ENCODE results near the gene NLRP9. TPM values are rescaled to one million over a fixed set of nuclear protein-coding genes. Genes with fewer than 3 reads are reported as not detected.

Gene NLRP9
- total and polyA plus RNA-seq, 2 of the 13 experiments (the other 11 are each of a cell fraction or from before 2014, with no cell fraction given): not detected

DNA sequence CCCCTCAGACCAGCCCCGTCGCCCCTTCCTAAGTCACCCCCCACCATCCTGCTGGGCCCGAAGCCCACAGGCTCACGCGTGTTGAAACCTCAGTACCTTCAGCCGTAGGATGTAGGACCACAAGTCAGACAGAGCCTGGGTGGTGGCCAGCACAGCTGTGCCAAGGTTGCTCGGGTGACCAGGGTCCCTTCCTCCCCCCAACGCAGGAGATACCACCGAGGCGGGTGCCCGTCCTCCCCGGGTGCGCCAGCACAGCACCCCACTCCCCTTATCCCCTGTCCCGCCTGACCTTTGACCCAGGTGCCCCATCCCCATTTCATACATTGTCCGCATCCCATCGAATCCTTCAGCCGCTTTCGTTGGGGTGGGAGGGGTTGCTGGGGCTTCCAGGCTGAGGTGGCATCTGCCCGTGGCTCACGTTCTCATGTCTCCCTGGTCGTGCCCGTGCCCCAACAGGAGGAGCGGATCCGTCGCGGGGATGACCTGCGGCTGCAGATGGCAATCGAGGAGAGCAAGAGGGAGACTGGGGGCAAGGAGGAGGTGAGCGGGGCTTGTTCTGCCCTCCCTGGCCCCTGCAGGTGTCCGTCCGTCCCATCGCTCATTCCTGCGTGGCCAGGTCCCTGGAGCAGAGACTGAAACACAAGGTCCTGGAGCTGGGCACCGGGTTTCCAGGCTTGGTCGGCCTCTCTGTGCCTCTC is 48.6 kb downstream of the NLRP9 start (continued):
- no peak for TF ChIP-seq FOXC1 (CRISPR knock-in tag; IDR thresholded peaks at IDR 0.05; ENCODE audit: borderline replicate concordance)

GRCh38 chr19:55688422-55689218 is 49.6 kb downstream of the NLRP9 start:
- POLR2A ChIA-PET: no interaction called here
- 93% methylated on average over 23 of the region's 27 CpGs for WGBS (ENCODE audit: low lambda C conversion rate)

More at GRCh38 chr19:55688422-55689218, 49.6 kb downstream of the NLRP9 start:
- H3K9me3 ChIP-seq (ENCODE audit: low read length): no peaks in the 10 kb centered on the region
- H3K9ac ChIP-seq (ENCODE audit: insufficient read depth, low read depth, low read length): no peak overlapping the region
- H4K20me1 ChIP-seq (ENCODE audit: insufficient read depth, low read length): no peaks in the 10 kb centered on the region
- no peak overlapping the region for H3K27ac ChIP-seq (ENCODE audit: extremely low read length, insufficient read depth, low read length)
- CTCF ChIA-PET (ENCODE audit: low intra/inter-chr PET ratio, low total read pairs): no interaction called here
- intact Hi-C loops (cut with micrococcal nuclease; ENCODE audit: unreplicated experiment) (no loop called here), in situ Hi-C loops (cut with HindIII; ENCODE audit: extremely low pct_ligation_motif_present, low pct_unique_long_range_greater_than_20kb) (no loop called here)
- no peak overlapping the region for H3K4me2 ChIP-seq (ENCODE audit: low read depth, low read length)
- no peaks in the 10 kb centered on the region for H3K27me3 ChIP-seq (ENCODE audit: control insufficient read depth in 1 of 2, insufficient read depth in 2 of 2, low read length in 2 of 2)
- ATAC-seq (no peak), DNase-seq (ENCODE audit: low spot score) (no peak), FAIRE-seq (no peak)
- peaks cover 38% of the 10 kb centered on the region for H3K4me1 ChIP-seq (ENCODE audit: insufficient read depth, low read length)
- H3K79me2 ChIP-seq (ENCODE audit: insufficient read depth, low read length): peaks cover 25% of the 10 kb centered on the region
- no peak overlapping the region for H3K4me3 ChIP-seq (replicated peaks in 1 of 3; ENCODE audit: insufficient read depth in 1 of 3, low read depth in 2 of 3, low read length in 3 of 3)
- BruUV-seq (replicated peaks): no TSS peak
- H3K36me3 ChIP-seq (replicated peaks in 1 of 2; ENCODE audit: control insufficient read depth in 1 of 2, insufficient read depth in 2 of 2, low read length in 2 of 2): peaks cover 24 to 65% of the 10 kb centered on the region in 2 experiments
- no peak for TF ChIP-seq BRCA1 (CRISPR knock-in tag; IDR thresholded peaks at IDR 0.05)
- no peak for TF ChIP-seq HNRNPUL1 (IDR thresholded peaks at IDR 0.05; ENCODE audit: low read depth, low read length)
- no peak for TF ChIP-seq SPEN (CRISPR knock-in tag; IDR thresholded peaks at IDR 0.05; ENCODE audit: low read depth)
- TF ChIP-seq DNMT1 (CRISPR knock-in tag; IDR thresholded peaks at IDR 0.05): no peak
- no peak for TF ChIP-seq MTA3 (CRISPR knock-in tag; IDR thresholded peaks at IDR 0.05)
- no peak for TF ChIP-seq POLR2G (IDR thresholded peaks at IDR 0.05; ENCODE audit: low read depth, low read length)
- no peak for TF ChIP-seq RBAK (CRISPR knock-in tag; IDR thresholded peaks at IDR 0.05)
- TF ChIP-seq, protein P1, sequence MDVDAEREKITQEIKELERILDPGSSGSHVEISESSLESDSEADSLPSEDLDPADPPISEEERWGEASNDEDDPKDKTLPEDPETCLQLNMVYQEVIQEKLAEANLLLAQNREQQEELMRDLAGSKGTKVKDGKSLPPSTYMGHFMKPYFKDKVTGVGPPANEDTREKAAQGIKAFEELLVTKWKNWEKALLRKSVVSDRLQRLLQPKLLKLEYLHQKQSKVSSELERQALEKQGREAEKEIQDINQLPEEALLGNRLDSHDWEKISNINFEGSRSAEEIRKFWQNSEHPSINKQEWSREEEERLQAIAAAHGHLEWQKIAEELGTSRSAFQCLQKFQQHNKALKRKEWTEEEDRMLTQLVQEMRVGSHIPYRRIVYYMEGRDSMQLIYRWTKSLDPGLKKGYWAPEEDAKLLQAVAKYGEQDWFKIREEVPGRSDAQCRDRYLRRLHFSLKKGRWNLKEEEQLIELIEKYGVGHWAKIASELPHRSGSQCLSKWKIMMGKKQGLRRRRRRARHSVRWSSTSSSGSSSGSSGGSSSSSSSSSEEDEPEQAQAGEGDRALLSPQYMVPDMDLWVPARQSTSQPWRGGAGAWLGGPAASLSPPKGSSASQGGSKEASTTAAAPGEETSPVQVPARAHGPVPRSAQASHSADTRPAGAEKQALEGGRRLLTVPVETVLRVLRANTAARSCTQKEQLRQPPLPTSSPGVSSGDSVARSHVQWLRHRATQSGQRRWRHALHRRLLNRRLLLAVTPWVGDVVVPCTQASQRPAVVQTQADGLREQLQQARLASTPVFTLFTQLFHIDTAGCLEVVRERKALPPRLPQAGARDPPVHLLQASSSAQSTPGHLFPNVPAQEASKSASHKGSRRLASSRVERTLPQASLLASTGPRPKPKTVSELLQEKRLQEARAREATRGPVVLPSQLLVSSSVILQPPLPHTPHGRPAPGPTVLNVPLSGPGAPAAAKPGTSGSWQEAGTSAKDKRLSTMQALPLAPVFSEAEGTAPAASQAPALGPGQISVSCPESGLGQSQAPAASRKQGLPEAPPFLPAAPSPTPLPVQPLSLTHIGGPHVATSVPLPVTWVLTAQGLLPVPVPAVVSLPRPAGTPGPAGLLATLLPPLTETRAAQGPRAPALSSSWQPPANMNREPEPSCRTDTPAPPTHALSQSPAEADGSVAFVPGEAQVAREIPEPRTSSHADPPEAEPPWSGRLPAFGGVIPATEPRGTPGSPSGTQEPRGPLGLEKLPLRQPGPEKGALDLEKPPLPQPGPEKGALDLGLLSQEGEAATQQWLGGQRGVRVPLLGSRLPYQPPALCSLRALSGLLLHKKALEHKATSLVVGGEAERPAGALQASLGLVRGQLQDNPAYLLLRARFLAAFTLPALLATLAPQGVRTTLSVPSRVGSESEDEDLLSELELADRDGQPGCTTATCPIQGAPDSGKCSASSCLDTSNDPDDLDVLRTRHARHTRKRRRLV (CRISPR knock-in tag; IDR thresholded peaks at IDR 0.05): no peak
- no peak for TF ChIP-seq AHR (CRISPR knock-in tag; IDR thresholded peaks at IDR 0.05)
- no peak for TF ChIP-seq SP4 (CRISPR knock-in tag; IDR thresholded peaks at IDR 0.05)
- TF ChIP-seq MEF2D (CRISPR knock-in tag; IDR thresholded peaks at IDR 0.05): no peak
- TF ChIP-seq RFX5 (IDR thresholded peaks at IDR 0.05; ENCODE audit: low read depth, low read length): no peak
- no peak for TF ChIP-seq RNF219 (CRISPR knock-in tag; IDR thresholded peaks at IDR 0.05)
- TF ChIP-seq ZNF562 (CRISPR knock-in tag; IDR thresholded peaks at IDR 0.05; ENCODE audit: borderline replicate concordance): no peak
- no peak overlapping the region for H2AFZ ChIP-seq (ENCODE audit: low read length)
